WTC11 (cell line): ENCODE results near the gene STUB1.

Experiments
- ATF3 ChIP-seq: sonication (generic); formaldehyde crosslinking; conservative IDR thresholded peaks from 2 replicates; pipeline ENCODE4 v1.8.1; 2022; ENCODE audit warnings: mild to moderate bottlenecking, missing genetic modification reagents
- CTCF ChIP-seq: fragments of 200-600 bp; IDR thresholded peaks from 2 replicates; pipeline ENCODE4 v1.8.0; 2022; ENCODE audit warnings: antibody characterized with exemption
- FOXK1 ChIP-seq: sonication (generic); formaldehyde crosslinking; IDR thresholded peaks from 2 replicates; pipeline ENCODE4 v1.8.0; 2022; ENCODE audit warnings: mild to moderate bottlenecking, moderate library complexity, missing genetic modification reagents
- HMGXB4 ChIP-seq: sonication (generic); formaldehyde crosslinking; IDR thresholded peaks from 2 replicates; pipeline ENCODE4 v1.8.1; 2023; ENCODE audit warnings: mild to moderate bottlenecking, moderate library complexity, missing genetic modification reagents
- IRF2 ChIP-seq: sonication (generic); formaldehyde crosslinking; IDR thresholded peaks from 2 replicates; pipeline ENCODE4 v1.8.0; 2022; ENCODE audit warnings: low read depth, missing genetic modification reagents, borderline replicate concordance
- JUN ChIP-seq: sonication (generic); formaldehyde crosslinking; IDR thresholded peaks from 2 replicates; pipeline ENCODE4 v1.8.0; 2023; ENCODE audit warnings: mild to moderate bottlenecking, missing genetic modification reagents
- USF2 ChIP-seq: sonication (generic); formaldehyde crosslinking; IDR thresholded peaks from 2 replicates; pipeline ENCODE4 v1.8.1; 2023; ENCODE audit warnings: mild to moderate bottlenecking, missing genetic modification reagents, moderate library complexity
- ZNF281 ChIP-seq: sonication (generic); formaldehyde crosslinking; IDR thresholded peaks from 2 replicates; pipeline ENCODE4 v1.8.0; 2023; ENCODE audit warnings: mild to moderate bottlenecking, missing genetic modification reagents
- ZNF317 ChIP-seq: sonication (generic); formaldehyde crosslinking; IDR thresholded peaks from 2 replicates; pipeline ENCODE4 v1.8.1; 2023; ENCODE audit warnings: low read depth, mild to moderate bottlenecking, moderate library complexity, missing genetic modification reagents, borderline replicate concordance

GRCh38 chr16:714558-715476 lies 34.6 kb downstream of the STUB1 start, which contains the start of gene METRN:
- TF ChIP-seq IRF2 (CRISPR knock-in tag), result no peak
- no peak for TF ChIP-seq ATF3 (CRISPR knock-in tag)
- TF ChIP-seq HMGXB4 (CRISPR knock-in tag), result no peak; the same call in none of the 2 replicates
- TF ChIP-seq USF2, result no peak
- no peak for TF ChIP-seq CTCF
- no peak for TF ChIP-seq FOXK1 (CRISPR knock-in tag)
- no peak for TF ChIP-seq ZNF281
- no peak for TF ChIP-seq ZNF317
- TF ChIP-seq JUN (CRISPR knock-in tag), result no peak
